Measurements from ENCODE around the gene TAS2R60. TPM values are rescaled to one million over a fixed set of nuclear protein-coding genes. Genes with fewer than 3 reads are reported as not detected.

The TAS2R60 gene
- total RNA-seq, 1 donor: not detected

DNA sequence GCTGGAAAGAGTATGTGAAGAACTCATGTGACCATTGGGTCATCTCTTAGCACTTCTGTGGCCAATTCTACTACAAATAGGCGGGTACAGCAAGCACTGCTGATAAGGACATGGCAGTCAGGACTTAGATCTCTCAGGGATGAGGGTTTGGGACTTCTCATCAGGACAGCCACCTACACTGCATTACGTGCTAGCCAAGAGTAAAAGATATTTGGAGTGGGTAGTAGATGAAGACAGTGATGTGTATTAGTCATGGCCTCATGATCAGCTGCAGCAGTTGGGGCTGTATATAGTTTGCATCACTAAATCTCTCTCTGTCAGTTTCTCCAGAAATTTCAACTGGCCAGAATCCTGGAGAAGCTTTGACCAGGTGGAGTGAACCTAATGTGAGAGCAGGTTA, 9.2 kb downstream of the TAS2R60 start:
- Histone ChIP-seq H3K27me3 (ENCODE audit: insufficient read depth, low read length) (peaks cover 2% of the 10 kb centered on the region), H2AFZ (ENCODE audit: low read length) (no peak overlapping the region), H3K27ac (ENCODE audit: low read depth, low read length) (no peak overlapping the region), H3K79me2 (ENCODE audit: insufficient read depth, low read length) (no peaks in the 10 kb centered on the region), H3K36me3 (ENCODE audit: insufficient read depth, low read length) (no peaks in the 10 kb centered on the region), H3K4me3 (ENCODE audit: insufficient read depth, low read length) (no peak overlapping the region), H4K20me1 (ENCODE audit: insufficient read depth, low read length) (no peaks in the 10 kb centered on the region), H3K9me3 (ENCODE audit: low read depth, low read length) (no peaks in the 10 kb centered on the region), H3K4me2 (ENCODE audit: insufficient read depth, low read length) (no peak overlapping the region), H3K4me1 (ENCODE audit: insufficient read depth, low read length) (peaks cover 19% of the 10 kb centered on the region)
- DNase-seq (ENCODE audit: insufficient read length, low spot score, missing footprints): peak; percentile 62
- TF ChIP-seq, protein P1, sequence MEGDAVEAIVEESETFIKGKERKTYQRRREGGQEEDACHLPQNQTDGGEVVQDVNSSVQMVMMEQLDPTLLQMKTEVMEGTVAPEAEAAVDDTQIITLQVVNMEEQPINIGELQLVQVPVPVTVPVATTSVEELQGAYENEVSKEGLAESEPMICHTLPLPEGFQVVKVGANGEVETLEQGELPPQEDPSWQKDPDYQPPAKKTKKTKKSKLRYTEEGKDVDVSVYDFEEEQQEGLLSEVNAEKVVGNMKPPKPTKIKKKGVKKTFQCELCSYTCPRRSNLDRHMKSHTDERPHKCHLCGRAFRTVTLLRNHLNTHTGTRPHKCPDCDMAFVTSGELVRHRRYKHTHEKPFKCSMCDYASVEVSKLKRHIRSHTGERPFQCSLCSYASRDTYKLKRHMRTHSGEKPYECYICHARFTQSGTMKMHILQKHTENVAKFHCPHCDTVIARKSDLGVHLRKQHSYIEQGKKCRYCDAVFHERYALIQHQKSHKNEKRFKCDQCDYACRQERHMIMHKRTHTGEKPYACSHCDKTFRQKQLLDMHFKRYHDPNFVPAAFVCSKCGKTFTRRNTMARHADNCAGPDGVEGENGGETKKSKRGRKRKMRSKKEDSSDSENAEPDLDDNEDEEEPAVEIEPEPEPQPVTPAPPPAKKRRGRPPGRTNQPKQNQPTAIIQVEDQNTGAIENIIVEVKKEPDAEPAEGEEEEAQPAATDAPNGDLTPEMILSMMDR (IDR thresholded peaks at IDR 0.05; ENCODE audit: extremely low read depth, low read depth, low read length): no peak

DNA sequence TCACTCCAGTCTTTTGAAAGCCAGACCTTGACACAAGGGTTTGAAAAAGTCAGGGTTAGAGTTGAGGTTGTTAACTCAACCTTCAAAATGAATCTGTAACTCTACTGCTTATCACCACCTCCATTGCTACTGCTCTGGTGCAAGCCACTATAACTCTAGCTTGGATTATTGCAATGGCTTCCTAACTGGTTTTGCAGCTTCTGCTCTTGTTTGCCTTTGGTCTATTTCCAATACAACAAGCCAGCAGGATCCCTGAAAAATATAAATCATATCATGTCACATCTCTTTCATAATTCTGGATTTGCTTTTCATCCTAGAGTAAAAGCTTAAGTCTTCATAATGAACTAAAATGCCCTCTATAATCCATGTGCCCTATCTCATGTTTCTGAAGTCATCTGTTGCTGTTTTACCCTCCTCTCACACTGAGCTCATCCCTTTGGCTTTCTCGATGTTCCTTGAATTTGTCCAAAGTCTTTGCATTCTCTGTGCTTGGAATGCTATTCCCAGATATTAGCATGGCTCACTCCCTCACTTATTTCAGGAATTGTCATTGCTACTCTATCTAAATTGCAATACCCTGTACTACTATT, 10.9 kb downstream of the TAS2R60 start:
- no peak for DNase-seq (ENCODE audit: insufficient read length, low spot score, missing footprints)
- H2AFZ ChIP-seq (ENCODE audit: low read length): no peak overlapping the region
- no peak overlapping the region for H3K4me2 ChIP-seq (ENCODE audit: insufficient read depth, low read length)
- H3K27me3 ChIP-seq (ENCODE audit: insufficient read depth, low read length): no peaks in the 10 kb centered on the region
- peaks cover 35% of the 10 kb centered on the region for H3K4me1 ChIP-seq (ENCODE audit: insufficient read depth, low read length)
- no peak overlapping the region for H3K27ac ChIP-seq (ENCODE audit: low read depth, low read length)
- no peaks in the 10 kb centered on the region for H3K9me3 ChIP-seq (ENCODE audit: low read depth, low read length)
- no peaks in the 10 kb centered on the region for H4K20me1 ChIP-seq (ENCODE audit: insufficient read depth, low read length)
- H3K4me3 ChIP-seq (ENCODE audit: insufficient read depth, low read length): no peak overlapping the region
- no peaks in the 10 kb centered on the region for H3K79me2 ChIP-seq (ENCODE audit: insufficient read depth, low read length)
- no peaks in the 10 kb centered on the region for H3K36me3 ChIP-seq (ENCODE audit: insufficient read depth, low read length)
- TF ChIP-seq, protein P1 (IDR thresholded peaks at IDR 0.05; ENCODE audit: extremely low read depth, low read depth, low read length): no peak

DNA sequence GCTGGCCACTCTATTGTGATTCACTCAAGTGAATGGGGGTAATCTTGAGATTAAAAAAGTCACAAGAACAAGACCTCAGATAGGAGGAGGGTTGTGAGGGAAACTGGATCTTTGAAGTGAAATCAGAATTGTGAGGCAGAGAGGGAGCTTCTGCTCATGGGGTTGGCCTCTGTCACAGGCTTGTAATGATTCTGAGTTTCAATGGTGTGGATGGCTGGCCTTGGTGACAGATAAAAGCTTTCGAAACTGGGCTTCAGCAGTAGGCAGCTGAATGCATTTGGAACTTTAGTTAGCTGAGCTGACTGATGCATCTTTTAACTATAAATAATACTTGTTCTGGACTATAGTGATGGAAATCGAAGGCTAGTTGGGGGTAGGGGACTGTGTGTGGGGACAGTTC, 12.2 kb downstream of the TAS2R60 start:
- peaks cover 39% of the 10 kb centered on the region for H3K4me1 ChIP-seq (ENCODE audit: insufficient read depth, low read length)
- no peaks in the 10 kb centered on the region for H3K9me3 ChIP-seq (ENCODE audit: low read depth, low read length)
- no peak for DNase-seq (ENCODE audit: insufficient read length, low spot score, missing footprints)
- no peaks in the 10 kb centered on the region for H3K27me3 ChIP-seq (ENCODE audit: insufficient read depth, low read length)
- H3K4me2 ChIP-seq (ENCODE audit: insufficient read depth, low read length): no peak overlapping the region
- TF ChIP-seq, protein P1 (IDR thresholded peaks at IDR 0.05; ENCODE audit: extremely low read depth, low read depth, low read length): no peak
- no peaks in the 10 kb centered on the region for H3K79me2 ChIP-seq (ENCODE audit: insufficient read depth, low read length)
- H3K36me3 ChIP-seq (ENCODE audit: insufficient read depth, low read length): no peaks in the 10 kb centered on the region
- H3K27ac ChIP-seq (ENCODE audit: low read depth, low read length): no peak overlapping the region
- H3K4me3 ChIP-seq (ENCODE audit: insufficient read depth, low read length): no peak overlapping the region
- H2AFZ ChIP-seq (ENCODE audit: low read length): no peak overlapping the region
- no peaks in the 10 kb centered on the region for H4K20me1 ChIP-seq (ENCODE audit: insufficient read depth, low read length)

DNA sequence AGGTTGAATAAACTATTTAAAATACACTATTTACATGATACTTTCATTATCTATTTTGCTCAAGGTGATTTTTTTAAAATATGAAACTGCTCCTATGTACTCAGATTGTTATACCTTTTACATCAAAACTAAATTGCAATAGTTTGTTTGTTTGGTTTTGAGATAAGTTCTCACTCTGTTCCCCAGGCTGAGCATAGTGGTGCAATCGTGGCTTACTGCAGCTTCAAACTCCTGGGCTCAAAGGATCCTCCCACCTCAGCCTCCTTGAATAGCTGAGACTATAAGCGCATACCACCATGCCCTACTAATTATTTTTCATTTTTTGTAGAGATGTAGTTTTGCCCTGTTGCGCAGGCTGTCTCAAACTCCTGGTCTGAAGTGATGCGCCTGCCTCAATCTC, 12.7 kb downstream of the TAS2R60 start:
- H3K27ac ChIP-seq (ENCODE audit: low read depth, low read length): peak overlapping the region; percentile 88
- no peaks in the 10 kb centered on the region for H3K27me3 ChIP-seq (ENCODE audit: insufficient read depth, low read length)
- H2AFZ ChIP-seq (ENCODE audit: low read length): no peak overlapping the region
- no peaks in the 10 kb centered on the region for H3K9me3 ChIP-seq (ENCODE audit: low read depth, low read length)
- DNase-seq (ENCODE audit: insufficient read length, low spot score, missing footprints): no peak
- no peak overlapping the region for H3K4me2 ChIP-seq (ENCODE audit: insufficient read depth, low read length)
- TF ChIP-seq, protein P1 (IDR thresholded peaks at IDR 0.05; ENCODE audit: extremely low read depth, low read depth, low read length): no peak
- H4K20me1 ChIP-seq (ENCODE audit: insufficient read depth, low read length): no peaks in the 10 kb centered on the region
- H3K4me3 ChIP-seq (ENCODE audit: insufficient read depth, low read length): no peak overlapping the region
- H3K36me3 ChIP-seq (ENCODE audit: insufficient read depth, low read length): no peaks in the 10 kb centered on the region
- H3K79me2 ChIP-seq (ENCODE audit: insufficient read depth, low read length): no peaks in the 10 kb centered on the region
- H3K4me1 ChIP-seq (ENCODE audit: insufficient read depth, low read length): peaks cover 42% of the 10 kb centered on the region
